Daoy (cell line): Measurements from ENCODE around the gene ANKRD34A. TPM values are rescaled to one million over a fixed set of nuclear protein-coding genes. Genes with fewer than 3 reads are reported as not detected.
A peak's percentile ranks its signal among the peaks of the same experiment; 100 is the strongest.

ENCODE experiments used
- DNase-seq: peaks from one replicate; pipeline ENCODE4 v3.0.0-alpha.2; 2015; ENCODE audit warnings: low read depth
- total RNA-seq: library from RNA; depleted of rRNA; stranded (reverse); fragments of >200 nt; shearing (Covaris generic); gene quantifications from 2 replicates; pipeline ENCODE4 v1.2.3, GENCODE V29; 2014; rRNA removed

The ANKRD34A gene
- 0.63 TPM in 1 of 2 replicates, not detected in the other for total RNA-seq

DNA sequence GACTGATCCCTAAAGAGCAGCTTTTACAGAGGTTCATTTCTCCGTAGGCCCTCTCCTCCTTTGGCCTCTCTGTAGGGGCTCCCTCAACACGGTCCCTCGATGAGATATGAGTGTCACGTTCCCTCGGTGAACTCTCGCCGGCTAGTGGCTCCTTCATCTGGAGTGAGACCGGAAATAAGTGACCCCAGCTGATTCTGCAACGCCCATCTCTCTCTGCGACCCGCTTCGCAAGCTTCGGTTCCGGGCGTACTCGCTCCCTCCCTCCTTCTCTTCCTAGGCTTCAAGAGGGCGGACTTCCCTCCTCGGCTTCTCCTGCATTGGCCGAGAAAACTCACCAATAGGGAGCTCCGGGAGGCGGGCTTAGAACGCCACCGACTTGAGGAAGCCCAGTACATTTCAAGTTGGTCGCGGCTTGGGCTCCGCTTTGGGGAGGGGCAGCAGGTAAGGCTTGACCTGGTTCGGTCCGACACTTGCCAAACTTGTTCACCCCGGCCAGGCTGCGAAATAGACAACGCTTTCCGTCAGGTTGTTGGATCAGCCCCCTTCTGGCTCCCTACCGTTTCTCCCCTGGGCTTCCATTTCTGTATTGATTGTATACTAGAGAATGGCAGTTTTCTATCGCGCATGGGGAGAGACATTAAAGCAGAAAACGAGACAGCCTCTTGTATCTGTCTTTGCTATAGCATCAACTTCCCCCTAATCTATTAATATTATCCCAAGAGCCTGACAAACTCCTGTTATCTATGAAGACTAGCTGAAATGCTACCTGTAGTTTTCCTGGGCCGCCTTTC is at the start of gene ANKRD34A, which contains the start of gene POLR3GL:
Gene ANKRD34A, minus strand, starts transcription at position 248 of the 791 bp plus-strand sequence. CDS start 2,816 bp downstream, outside the sequence.
Gene POLR3GL, plus strand, starts transcription at position 363 of the 791 bp plus-strand sequence. CDS start 10,176 bp downstream, outside the sequence.
- DNase-seq, result peak; percentile 95

DNA sequence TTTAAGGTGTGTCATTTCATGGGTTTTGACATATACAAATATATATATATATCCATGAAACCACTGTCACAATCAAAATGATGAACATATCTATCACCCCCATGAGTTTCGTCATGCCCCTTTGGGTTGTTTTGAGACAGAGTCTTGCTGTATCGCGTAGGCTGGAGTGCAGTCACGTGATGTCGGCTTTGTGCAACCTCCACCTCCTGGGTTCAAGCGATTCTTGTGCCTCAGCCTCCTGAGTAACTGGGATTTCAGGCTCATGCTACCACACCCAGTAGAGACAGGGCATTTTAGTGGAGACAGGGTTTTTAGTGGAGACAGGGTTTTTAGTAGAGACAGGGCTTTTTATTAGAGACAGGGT is 49.2 kb upstream of the ANKRD34A start:
- no peak for DNase-seq

DNA sequence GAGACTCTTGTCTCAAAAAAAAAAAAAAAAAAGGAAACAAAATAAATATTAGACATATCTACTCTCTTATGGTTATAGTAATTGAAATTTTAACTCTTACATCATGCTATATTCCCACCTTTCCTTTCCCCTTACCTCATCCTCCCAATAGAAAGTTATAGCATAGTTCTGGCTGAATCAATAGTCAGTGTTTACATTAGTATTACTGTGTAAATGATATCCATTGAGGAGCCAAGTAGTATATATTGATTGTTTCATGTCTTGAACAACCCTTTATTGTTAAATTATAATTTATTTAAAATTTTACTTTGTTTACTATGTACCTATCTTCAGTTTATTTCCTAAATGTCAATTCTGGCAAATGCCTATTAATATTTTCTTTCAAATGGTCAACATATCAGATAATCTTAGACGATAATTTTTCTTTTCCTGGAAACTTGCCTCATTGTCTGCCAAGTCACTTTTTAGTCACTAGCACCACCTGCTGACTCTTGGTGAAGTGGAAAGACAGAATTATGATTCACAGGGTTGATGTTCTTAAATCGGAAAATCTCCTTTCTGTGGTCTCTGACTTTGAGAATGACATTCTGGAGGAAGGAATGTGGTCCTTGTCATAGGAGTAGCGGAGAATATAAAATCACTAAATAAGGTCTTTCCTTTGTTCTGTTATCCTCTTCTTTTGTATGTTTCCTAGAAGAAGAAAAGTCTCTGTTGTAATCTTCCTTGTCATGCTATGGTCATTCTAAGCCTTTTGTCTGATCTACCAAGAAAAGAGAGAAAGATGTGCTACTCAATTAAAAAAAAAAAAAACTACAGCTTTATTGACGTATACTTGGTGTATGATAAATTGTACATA is 48.6 kb upstream of the ANKRD34A start:
- DNase-seq, result peak; percentile 73

DNA sequence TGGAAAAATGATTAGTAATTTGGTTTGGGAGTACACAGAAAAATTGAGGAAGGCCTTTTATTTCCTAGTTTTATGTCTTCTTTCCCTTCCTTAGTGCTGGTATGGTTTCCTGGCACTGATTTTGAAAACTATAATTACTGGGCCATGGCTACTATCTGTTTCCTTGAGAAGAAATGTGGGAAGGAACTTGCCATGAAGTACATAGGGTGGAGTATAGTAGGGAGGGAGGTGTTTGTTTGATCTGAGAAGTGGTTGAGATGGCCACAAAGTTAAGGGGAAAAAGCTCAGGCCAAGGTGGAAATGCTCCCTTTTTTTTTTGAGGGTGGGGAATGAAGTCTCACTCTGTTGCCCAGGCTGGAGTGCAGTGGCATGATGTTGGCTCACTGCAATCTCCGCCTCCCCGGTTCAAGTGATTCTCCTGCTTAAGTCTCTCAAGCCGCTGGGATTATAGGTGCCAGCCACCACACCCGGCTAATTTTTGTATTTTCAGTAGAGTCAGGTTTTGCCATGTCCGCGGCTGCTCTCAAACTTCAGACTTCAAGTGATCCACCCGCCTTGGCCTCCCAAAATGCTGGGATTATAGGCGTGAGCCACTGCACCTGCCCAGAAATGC is 45.9 kb upstream of the ANKRD34A start:
- DNase-seq, result no peak

DNA sequence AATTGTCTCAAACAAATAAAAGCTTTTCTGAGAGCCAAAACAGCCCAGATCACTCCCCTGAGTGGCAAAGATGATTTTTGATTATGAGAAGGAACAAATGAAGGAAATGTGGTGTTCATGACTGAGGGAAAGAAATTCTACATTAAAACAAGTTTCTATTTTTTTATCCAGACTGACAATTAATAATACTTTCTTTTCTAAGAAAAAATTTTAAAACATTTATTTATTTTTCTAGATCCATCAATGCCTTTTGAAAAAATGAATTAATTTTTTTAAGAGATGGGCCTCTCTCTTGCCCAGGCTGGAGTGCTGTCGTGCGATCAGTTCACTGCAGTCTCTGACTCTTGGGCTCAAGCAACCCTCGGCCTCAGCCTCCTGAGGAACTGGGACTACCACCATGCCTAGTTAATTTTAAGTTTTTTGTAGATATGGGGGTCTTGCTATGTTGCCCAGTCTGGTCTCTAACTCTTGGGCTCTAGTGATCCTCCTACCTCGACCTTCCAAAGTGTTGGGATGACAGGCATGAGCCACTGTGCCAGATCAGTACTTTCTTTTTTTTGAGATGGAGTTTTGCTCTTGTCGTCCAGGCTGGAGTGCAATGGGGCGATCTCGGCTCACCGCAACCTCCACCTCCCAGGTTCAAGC is 43.2 kb upstream of the ANKRD34A start:
- DNase-seq, result no peak

DNA sequence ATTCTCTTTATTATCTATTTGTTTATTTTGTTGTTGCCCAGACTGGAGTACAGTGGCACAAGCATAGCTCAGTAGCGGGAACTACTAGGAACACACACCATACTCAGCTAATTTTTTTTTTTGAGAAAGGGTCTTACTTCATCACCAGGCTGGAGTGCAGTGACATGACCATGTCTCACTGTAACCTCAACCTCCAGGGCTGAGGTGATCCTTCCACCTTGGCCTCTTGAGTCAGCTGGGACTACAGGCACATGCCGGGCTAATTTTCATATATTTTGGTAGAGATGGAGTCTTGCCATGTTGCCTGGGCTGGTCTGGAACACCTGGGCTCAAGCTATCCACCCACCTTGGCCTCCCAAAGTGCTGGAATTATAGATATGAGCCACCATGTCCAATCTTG is 37.3 kb upstream of the ANKRD34A start:
- no peak for DNase-seq

DNA sequence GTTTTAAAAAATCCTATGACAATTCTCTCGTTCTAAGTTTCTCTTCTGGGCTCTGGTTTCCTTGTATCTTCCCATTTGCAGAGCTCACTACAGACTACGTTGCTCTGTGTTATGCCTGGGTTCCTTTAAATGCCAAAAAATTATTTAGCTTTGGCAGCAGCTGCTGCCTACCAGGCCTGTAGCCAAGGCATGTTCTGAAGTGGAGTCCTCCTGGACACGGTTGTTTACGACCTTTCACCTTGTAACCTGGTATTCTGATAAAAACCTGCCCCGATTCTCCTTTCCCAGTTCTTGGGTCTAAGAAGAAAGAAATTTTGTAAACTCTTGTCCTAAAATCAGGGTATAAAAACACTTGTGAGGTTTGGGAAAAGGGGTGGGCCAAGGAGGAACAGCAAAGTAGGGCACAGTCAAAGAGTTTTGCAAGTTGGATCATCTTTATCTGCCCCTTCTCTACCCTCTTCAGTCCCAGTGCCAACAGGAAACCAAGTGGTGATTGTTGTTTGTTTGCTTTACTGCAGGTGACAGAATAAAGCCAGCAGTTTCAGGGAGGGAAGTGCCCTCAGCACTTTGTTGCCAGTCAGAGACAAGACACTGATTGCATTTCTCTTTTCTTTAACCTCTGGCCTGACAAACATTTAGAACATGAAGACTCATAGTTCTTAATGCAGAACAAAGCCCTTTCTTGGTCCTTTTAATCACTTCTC is 35.1 kb upstream of the ANKRD34A start:
- DNase-seq, result no peak

DNA sequence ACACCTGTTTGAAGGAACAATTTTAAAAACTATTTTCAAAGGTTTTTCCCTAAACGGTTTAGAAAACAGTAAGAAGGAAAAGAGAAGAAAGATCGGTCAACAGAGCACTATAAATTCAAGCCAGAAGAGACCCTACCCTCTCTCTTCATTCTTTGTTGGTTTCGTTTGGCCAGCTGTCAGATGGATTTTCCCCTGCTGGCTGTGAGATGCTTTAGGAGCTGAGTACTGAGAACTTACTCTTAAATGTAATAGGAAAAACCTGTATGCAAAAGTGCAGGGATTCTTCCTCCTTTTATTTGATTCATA is 33.3 kb upstream of the ANKRD34A start:
- DNase-seq, result no peak

DNA sequence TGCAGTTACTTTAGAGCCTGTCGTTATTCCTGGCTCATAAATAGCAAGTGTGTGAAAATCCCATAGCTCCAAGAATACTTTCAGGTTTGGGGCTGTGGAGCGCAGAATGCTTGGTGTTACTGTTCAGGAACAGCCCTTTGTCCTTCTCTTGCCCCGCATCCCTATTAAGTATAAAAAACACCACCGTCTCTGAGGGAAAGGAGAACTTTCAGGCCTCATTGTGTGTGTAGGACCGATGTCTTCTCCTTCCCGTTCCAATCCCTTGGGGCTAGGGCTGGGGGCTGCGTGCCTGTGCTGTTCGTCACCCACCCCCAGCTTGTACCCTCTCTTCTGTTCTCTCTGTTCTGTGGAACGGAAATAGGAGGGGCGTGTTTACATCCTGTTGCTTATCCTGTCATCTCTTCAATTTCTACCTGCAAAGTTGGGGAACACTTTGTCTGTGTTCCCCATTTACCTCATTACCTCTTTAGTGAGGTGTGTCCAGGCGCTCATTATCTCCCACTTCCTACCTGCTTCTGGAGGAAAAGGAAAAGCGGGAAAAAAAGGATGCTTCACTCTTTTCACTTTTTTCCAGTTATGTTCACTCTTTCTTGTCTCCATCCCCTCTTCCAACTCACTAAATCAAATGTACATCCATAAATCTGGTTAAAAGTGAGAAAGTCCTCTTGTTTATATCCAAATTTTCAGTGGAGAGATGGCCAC is 32.8 kb upstream of the ANKRD34A start:
- DNase-seq, result peak; percentile 19

DNA sequence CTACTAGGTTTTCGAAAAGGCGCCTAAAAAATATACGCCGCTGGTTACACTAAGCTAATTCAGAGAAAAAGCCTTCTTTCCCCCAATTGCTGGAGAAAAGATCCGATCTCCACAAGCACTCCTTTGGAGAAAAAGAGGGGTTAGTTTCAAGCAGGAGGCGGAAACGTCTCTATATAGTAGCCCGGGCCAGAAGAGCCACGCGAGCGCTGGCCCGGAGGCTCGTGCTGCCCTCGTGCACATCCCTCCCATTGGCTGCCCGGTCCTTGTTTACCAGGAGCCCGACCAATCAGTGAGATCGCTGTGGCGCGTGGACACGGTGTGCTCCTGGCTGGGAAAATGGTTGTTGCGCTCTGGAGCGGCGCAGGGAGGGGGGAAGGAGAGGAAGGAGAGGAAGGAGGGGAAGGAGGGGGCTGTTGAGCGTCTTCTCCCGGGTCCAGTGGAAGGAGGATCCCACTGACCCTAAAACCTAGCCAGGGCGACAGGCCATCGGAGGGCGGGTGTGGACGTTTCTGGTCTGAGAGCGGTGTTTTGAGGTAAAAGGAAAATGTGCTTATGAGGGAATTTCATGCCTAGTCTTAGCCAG is 32.1 kb upstream of the ANKRD34A start, which contains the start of gene TXNIP:
Gene TXNIP, minus strand, starts transcription at position 147 of the 583 bp plus-strand sequence. CDS start 313 bp downstream, outside the sequence.
- peak; percentile 97 for DNase-seq

DNA sequence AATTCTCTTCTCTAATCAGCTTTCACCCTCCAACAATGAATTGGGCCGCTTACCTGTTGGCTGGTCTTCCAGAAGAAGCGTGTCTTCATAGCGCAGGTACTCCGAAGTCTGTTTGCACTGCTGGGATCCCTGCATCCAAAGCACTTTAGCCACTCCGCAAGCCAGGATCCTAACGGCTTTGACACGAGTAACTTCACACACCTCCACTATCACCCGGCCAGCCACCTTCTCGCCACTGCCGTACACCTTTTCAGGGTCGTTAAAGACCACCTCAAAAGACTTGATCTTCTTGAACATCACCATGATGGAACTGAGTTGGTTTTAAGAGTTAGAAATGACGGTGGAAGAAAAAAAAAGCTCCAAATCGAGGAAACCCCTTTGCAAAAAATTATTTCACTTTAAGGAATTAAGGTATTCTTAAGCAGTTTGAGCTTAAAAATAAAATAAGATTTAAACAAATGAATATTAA is 31.6 kb upstream of the ANKRD34A start:
- no peak for DNase-seq

DNA sequence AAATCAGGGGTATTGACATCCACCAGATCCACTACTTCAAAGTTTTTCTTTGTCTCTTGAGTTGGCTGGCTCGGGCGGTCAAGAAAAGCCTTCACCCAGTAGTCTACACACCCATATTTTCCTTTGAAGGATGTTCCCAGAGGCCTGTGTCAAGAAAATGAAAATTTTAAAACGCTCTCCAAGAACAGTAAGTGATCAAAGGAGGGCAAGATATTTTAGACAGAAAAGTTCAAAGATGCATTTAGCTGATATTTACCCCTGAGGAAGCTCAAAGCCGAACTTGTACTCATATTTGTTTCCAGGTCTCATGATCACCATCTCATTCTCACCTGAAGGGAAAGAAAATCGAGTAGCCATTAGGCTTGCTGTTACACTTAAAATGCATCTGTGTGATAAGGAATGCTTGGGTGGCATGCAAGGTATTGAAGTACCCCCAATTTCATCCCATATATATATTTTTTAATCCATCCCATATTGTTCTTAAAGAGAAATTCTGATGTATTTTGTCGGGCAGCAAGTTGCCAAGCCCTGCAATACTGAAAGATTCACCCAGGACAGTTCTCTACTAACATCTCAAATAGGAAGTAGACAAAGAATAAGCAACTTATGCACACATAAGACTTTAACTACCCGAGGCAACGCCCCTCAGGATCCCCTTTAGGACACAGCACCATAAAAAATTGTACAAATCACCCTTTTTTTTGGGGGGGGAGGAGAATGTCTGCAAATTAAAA is 30.9 kb upstream of the ANKRD34A start:
- DNase-seq, result no peak

DNA sequence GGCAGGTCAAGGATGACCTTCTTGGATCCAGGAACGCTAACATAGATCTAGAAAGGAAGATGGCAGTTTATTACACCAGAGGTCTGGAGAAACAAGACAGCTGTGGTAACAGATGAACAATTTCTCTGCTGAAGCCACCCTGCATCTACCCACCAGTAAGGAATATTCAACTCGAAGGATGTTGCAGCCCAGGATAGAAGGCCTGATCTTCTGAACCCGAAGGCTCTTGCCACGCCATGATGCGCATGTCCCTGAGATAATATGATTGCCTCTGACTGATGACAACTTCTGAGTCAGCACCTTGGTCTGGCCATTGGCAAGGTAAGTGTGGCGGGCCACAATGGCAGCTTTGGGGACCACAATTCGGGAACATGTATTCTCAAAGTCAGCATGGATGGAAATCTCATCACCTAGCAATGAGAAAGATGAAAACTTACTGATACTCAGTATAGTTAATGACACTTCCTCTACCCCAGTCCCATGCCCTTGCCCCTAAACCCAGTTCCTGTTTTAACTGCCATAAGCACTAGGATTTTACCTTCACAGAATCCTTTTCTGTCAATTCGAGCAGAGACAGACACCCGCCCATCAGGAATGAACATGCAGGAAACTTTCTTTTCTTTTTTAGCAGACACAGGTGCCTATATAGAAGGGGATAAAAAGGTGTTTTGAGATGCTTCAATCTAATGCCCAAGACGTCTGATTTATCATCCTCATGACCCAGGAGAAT is 30.2 kb upstream of the ANKRD34A start:
- DNase-seq, result no peak

DNA sequence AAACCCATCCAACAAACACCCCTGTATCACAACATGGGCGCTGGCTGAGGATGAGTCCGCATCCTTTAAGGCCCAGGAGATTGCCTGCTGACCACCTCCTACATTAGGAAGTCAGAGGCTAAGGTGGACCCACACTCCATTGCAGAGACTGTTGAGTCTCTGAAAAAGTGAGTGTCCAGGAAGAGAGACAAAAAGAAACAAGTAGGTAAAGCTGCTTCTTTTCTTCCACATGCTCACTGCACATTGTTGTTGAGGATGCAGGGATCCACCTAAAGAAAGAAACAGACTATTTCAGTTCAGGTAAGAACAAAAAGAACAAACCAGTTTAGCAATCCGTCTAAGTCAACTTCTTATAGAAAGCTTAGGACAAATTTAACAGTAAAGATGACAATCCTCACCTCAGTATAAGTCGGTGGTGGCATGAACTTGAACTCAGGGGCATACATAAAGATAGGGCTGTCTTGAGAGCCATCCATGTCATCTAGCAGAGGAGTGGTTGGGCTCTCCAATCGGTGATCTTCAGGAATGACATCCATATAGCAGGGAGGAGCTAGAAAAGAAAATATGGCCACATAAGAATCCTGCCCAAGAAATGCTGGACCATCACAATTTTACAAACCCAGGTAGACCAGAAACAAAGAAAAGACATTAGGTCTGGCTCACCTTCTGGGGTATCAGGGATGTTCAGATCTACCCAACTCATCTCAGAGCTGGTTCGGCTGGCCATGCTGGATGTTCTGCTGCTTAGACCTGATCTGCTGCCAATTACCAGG is 29.4 kb upstream of the ANKRD34A start:
- DNase-seq, result no peak

DNA sequence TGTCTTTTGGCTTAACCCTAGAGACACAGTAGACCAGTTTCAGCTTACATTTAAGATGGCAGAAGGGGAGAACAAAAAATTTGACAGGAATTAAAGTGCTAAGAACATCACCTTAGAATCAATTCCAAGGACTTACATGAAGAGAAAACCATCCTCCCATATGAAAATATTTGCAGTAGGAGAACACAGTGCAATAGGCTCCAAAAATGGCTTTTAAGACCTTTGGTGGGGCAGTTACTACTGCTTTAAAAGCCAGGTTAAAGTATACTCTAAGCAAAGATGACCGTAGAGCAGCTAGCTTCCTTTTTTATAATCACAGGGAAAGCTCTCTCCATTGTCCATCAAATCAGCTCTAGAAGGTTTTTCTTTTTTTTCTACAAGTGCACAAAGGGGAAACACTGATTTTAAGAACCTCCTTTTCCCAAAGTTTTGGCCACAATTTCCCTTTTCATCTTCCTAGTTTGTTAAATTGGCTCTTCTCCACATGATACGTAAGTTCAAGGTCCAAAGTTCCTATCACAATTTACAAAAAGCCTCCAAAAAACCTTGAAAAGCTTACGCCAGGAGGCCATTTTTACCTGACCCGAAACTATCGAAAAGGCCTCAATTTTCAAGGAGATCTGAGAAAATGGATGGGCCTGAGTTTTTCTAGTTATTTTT is 28.7 kb upstream of the ANKRD34A start:
- DNase-seq, result no peak

DNA sequence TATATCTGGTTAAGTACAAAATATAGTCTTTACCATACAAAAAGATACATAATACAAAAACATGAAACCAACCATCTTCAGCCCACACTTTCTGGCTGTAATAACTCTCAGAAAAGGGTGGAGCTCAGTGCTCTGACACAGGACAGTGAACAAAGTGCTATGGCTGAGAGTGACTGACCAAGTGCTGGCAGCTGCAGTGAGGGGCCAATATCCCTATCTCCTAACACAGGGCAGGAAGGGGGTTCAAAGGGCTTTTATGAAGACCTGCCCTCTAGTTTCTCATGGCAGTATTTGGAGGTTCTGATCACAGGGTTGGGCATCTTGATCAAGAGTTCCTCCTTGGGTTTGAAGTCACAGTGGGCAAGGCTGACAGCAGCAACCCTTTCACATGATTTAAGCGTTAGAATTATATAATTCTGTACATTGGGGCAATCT is 28.1 kb upstream of the ANKRD34A start:
- no peak for DNase-seq

DNA sequence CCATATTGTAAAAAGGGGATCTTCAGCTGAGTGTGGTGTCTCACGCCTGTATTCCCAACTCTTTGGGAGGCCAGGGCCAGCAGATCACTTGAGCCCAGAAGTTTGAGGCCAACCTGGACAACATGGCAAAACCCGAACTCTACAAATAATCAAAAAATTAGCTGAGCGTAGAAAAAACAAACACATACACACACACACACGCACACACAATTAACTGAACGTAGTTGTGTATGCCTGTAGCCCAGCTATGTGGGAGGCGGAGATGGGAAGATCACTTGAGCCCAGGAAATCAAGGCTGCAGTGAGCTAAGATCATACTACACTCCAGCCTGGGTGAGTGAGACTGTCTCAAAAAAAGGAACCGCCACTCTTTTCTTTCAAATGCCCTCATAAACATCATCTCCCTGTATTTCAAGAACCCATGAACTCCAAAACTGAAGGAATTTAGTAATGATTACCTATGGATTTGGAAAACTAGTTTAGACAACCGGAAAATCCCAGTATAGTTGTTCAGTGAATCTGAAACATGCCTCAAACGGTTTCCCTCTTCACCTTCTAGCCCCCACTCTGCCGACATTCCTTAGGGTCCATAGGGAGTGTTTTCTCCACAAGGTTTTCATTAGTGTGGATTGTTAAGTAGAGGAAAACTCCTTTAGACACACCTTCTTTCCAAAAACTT is 27.5 kb upstream of the ANKRD34A start:
- DNase-seq, result no peak
